GM23338 (cell line): Measurements from ENCODE around the gene SUPT5H. TPM values are rescaled to one million over a fixed set of nuclear protein-coding genes. Genes with fewer than 3 reads are reported as not detected.
A peak's percentile ranks its signal among the peaks of the same experiment; 100 is the strongest.

Source experiments
- ATAC-seq: fragments of 200-7000 bp; cut with Tn5 transposase; 3 replicates; pipeline ENCODE4 v1.9.1; 2020
- DNase-seq: peaks from one replicate; pipeline ENCODE4 v3.0.0-alpha.2; 2015; ENCODE audit warnings: low spot score
- H2AFZ ChIP-seq: fragments of 200-600 bp; sonication (generic); 2 replicates; pipeline ENCODE4 v1.8.0; 2016; ENCODE audit warnings: antibody characterized with exemption, mild to moderate bottlenecking, moderate library complexity
- H3F3A ChIP-seq: fragments of 200-600 bp; sonication (generic); replicated peaks from 2 replicates; pipeline ENCODE4 v1.8.0; 2017; ENCODE audit warnings: antibody characterized with exemption, mixed run types, low read depth
- H3K27ac ChIP-seq: fragments of 200-600 bp; sonication (generic); 2 replicates; pipeline ENCODE4 v1.6.1; 2016; ENCODE audit warnings: low read depth
- H3K27me3 ChIP-seq: fragments of 200-600 bp; sonication (generic); 2 replicates; pipeline ENCODE4 v1.8.0; 2016; ENCODE audit warnings: mild to moderate bottlenecking, mixed run types, moderate library complexity; ENCODE audit not compliant: insufficient read depth
- H3K36me3 ChIP-seq: fragments of 200-600 bp; sonication (generic); 2 replicates; pipeline ENCODE4 v1.8.0; 2016; ENCODE audit warnings: mild to moderate bottlenecking; ENCODE audit not compliant: insufficient read depth
- H3K4me1 ChIP-seq: fragments of 200-600 bp; sonication (generic); 2 replicates; pipeline ENCODE4 v1.8.0; 2016; ENCODE audit warnings: mild to moderate bottlenecking, moderate library complexity; ENCODE audit not compliant: insufficient read depth
- H3K4me2 ChIP-seq: fragments of 200-600 bp; sonication (generic); 2 replicates; pipeline ENCODE4 v1.7.1; 2017; ENCODE audit warnings: mixed run types
- H3K4me3 ChIP-seq: fragments of 200-600 bp; sonication (generic); 2 replicates; pipeline ENCODE4 v1.6.1; 2016; ENCODE audit warnings: mixed run types
- H3K79me2 ChIP-seq: fragments of 200-600 bp; sonication (generic); replicated peaks from 2 replicates; pipeline ENCODE4 v1.8.0; 2017; ENCODE audit warnings: mild to moderate bottlenecking; ENCODE audit not compliant: insufficient read depth
- H3K9me2 ChIP-seq: fragments of 200-600 bp; sonication (generic); 2 replicates; pipeline ENCODE4 v1.8.0; 2017; ENCODE audit not compliant: insufficient read depth
- H4K20me1 ChIP-seq: fragments of 200-600 bp; sonication (generic); replicated peaks from 2 replicates; pipeline ENCODE4 v1.8.0; 2017; ENCODE audit warnings: mild to moderate bottlenecking; ENCODE audit not compliant: insufficient read depth
- H3K27ac Mint-ChIP-seq: 2 replicates; pipeline ENCODE4 v1.8.0; 2020; ENCODE audit warnings: inconsistent platforms, mild to moderate bottlenecking, moderate library complexity, mixed read lengths
- H3K27me3 Mint-ChIP-seq: 3 replicates; pipeline ENCODE4 v1.8.0; 2022; ENCODE audit warnings: low read depth, mild to moderate bottlenecking, moderate library complexity, mixed read lengths, inconsistent platforms; ENCODE audit not compliant: insufficient read depth, poor library complexity
- H3K36me3 Mint-ChIP-seq: 3 replicates; pipeline ENCODE4 v1.8.0; 2021; ENCODE audit warnings: low read depth, mild to moderate bottlenecking, inconsistent platforms, moderate library complexity, mixed read lengths
- H3K4me1 Mint-ChIP-seq: 3 replicates; pipeline ENCODE4 v1.8.0; 2020; ENCODE audit warnings: mild to moderate bottlenecking, inconsistent platforms, mixed read lengths
- H3K4me3 Mint-ChIP-seq: 3 replicates; pipeline ENCODE4 v1.8.0; 2021; ENCODE audit warnings: moderate library complexity, mild to moderate bottlenecking, inconsistent platforms, mixed read lengths
- H3K9me3 Mint-ChIP-seq: 3 replicates; pipeline ENCODE4 v1.8.0; 2020; ENCODE audit warnings: moderate library complexity, mild to moderate bottlenecking, inconsistent platforms, mixed read lengths
- EZH2 ChIP-seq: fragments of 200-600 bp; sonication (generic); IDR thresholded peaks from one replicate; pipeline ENCODE4 v1.8.0; 2017; ENCODE audit warnings: antibody characterized with exemption, mild to moderate bottlenecking, low read depth; ENCODE audit not compliant: unreplicated experiment
- EZH2phosphoT487 ChIP-seq: fragments of 200-600 bp; sonication (generic); IDR thresholded peaks from one replicate; pipeline ENCODE4 v1.8.1; 2018; ENCODE audit warnings: antibody characterized with exemption; ENCODE audit not compliant: unreplicated experiment
- JUNB ChIP-seq: IDR thresholded peaks from one replicate; pipeline ENCODE4 v1.6.1; 2016; ENCODE audit warnings: antibody characterized with exemption; ENCODE audit not compliant: unreplicated experiment
- POLR2AphosphoS5 ChIP-seq: IDR thresholded peaks from 2 replicates; pipeline ENCODE4 v1.6.1; 2016; ENCODE audit warnings: antibody characterized with exemption, low read depth
- STAT1 ChIP-seq: IDR thresholded peaks from one replicate; pipeline ENCODE4 v1.6.1; 2016; ENCODE audit warnings: antibody characterized with exemption; ENCODE audit not compliant: unreplicated experiment
- polyA plus RNA-seq: library from polyadenylated mRNA; unstranded; fragments of >200 nt; fragmentation: Nextera tagmentation; extraction: Ambion mirVana; gene quantifications from 2 replicates; pipeline ENCODE4 v1.2.1, GENCODE V29; 2016
- total RNA-seq: library from RNA; depleted of rRNA; stranded (reverse); fragments of >200 nt; shearing (Covaris generic); gene quantifications from 2 replicates; pipeline ENCODE4 v1.2.3, GENCODE V29; 2014

The SUPT5H gene
- total and polyA plus RNA-seq, 2 experiments from 2014 or later = 108 to 150 TPM

DNA sequence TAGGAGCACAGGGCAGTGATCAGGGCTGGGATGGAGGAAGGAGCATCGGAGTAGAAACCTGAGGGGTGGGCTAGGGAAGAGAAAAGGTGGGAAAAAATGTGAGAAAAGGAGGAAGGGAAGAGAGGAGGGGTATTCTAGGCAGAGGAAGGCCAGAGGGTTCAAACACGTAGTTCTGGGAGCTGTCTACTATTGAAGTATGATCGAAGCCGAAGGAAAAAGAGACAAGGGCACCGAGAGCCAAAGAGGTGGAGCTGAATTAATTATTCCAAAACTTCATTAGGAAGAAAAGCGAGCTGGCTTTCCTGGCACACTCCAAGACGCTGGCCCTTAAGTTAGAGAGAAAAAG lies 61.2 kb downstream of the SUPT5H start:
- Histone ChIP-seq H3F3A (peaks cover 20% of the 10 kb centered on the region; the same call in 1 of the 2 replicates), H2AFZ (no peak overlapping the region), H3K27me3 (peaks cover 83% of the 10 kb centered on the region), H3K9me2 (0 out of 2 replicates have a peak, but pooled peaks cover 7% of the 10 kb centered on the region), H3K36me3 (no peaks in the 10 kb centered on the region), H3K4me2 (peak overlapping the region; percentile 43; the same call in 1 of the 2 replicates), H3K27ac (no peak overlapping the region), H3K4me3 (peak overlapping the region; percentile 79; the same call in 1 of the 2 replicates), H3K79me2 (no peaks in the 10 kb centered on the region), H3K4me1 (peaks cover 4% of the 10 kb centered on the region), H4K20me1 (no peaks in the 10 kb centered on the region)
- DNase-seq (no peak), ATAC-seq (no peak)
- H3K4me3 Mint-ChIP-seq = peak overlapping the region; percentile 52; the same call in 2 of the 3 replicates
- peaks cover 14% of the 10 kb centered on the region for H3K36me3 Mint-ChIP-seq
- H3K9me3 Mint-ChIP-seq = peaks cover 26% of the 10 kb centered on the region
- H3K27ac Mint-ChIP-seq = no peak overlapping the region
- peaks cover 75% of the 10 kb centered on the region for H3K27me3 Mint-ChIP-seq
- peaks cover 6% of the 10 kb centered on the region for H3K4me1 Mint-ChIP-seq
- TF ChIP-seq EZH2phosphoT487 = no peak

DNA sequence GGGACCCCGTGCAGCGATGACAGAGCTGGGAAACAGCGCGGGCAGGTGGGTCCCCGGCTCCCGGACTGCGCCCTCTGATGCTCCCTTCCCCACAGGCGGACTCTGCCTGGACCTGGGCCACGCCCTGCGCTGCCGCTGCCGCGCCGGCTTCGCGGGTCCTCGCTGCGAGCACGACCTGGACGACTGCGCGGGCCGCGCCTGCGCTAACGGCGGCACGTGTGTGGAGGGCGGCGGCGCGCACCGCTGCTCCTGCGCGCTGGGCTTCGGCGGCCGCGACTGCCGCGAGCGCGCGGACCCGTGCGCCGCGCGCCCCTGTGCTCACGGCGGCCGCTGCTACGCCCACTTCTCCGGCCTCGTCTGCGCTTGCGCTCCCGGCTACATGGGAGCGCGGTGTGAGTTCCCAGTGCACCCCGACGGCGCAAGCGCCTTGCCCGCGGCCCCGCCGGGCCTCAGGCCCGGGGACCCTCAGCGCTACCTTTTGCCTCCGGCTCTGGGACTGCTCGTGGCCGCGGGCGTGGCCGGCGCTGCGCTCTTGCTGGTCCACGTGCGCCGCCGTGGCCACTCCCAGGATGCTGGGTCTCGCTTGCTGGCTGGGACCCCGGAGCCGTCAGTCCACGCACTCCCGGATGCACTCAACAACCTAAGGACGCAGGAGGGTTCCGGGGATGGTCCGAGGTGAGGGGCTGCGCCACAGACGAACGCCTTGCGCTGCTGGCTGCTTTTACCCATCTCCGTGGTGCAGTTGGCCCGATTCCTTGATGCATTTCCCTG lies 61.7 kb downstream of the SUPT5H start:
- peaks cover 6% of the 10 kb centered on the region for H3K4me1 Mint-ChIP-seq
- peaks cover 14% of the 10 kb centered on the region for H3K36me3 Mint-ChIP-seq
- Histone ChIP-seq H3K27ac (no peak overlapping the region), H3K79me2 (no peaks in the 10 kb centered on the region), H3F3A (peaks cover 20% of the 10 kb centered on the region; the same call in 1 of the 2 replicates), H3K4me1 (peaks cover 4% of the 10 kb centered on the region), H3K4me3 (peak overlapping the region; percentile 79), H3K27me3 (peaks cover 77% of the 10 kb centered on the region), H3K9me2 (0 out of 2 replicates have a peak, but pooled peaks cover 7% of the 10 kb centered on the region), H3K4me2 (peak overlapping the region; percentile 96), H2AFZ (peak overlapping the region; percentile 97), H3K36me3 (no peaks in the 10 kb centered on the region), H4K20me1 (no peaks in the 10 kb centered on the region)
- peaks cover 70% of the 10 kb centered on the region for H3K27me3 Mint-ChIP-seq
- DNase-seq (peak; percentile 90), ATAC-seq (peak; percentile 81)
- no peak overlapping the region for H3K27ac Mint-ChIP-seq
- peak overlapping the region; percentile 64 for H3K4me3 Mint-ChIP-seq
- peak; percentile 38; the same call in 1 of the 2 replicates for TF ChIP-seq POLR2AphosphoS5
- TF ChIP-seq JUNB = no peak
- peak; percentile 42 for TF ChIP-seq EZH2
- H3K9me3 Mint-ChIP-seq = peaks cover 24% of the 10 kb centered on the region

DNA sequence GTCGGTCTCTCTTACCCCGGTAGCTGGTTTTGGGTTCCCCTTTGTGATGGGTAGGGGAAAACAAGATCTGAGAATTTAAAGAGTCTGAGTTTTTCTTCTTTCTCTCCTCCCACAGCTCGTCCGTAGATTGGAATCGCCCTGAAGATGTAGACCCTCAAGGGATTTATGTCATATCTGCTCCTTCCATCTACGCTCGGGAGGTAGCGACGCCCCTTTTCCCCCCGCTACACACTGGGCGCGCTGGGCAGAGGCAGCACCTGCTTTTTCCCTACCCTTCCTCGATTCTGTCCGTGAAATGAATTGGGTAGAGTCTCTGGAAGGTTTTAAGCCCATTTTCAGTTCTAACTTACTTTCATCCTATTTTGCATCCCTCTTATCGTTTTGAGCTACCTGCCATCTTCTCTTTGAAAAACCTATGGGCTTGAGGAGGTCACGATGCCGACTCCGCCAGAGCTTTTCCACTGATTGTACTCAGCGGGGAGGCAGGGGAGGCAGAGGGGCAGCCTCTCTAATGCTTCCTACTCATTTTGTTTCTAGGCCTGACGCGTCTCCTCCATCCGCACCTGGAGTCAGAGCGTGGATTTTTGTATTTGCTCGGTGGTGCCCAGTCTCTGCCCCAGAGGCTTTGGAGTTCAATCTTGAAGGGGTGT lies 62.5 kb downstream of the SUPT5H start:
- 0 out of 2 replicates have a peak, but pooled peaks cover 4% of the 10 kb centered on the region for H3K9me2 ChIP-seq
- H3K36me3 Mint-ChIP-seq = peaks cover 14% of the 10 kb centered on the region
- peaks cover 6% of the 10 kb centered on the region for H3K4me1 Mint-ChIP-seq
- H3K9me3 Mint-ChIP-seq = peaks cover 21% of the 10 kb centered on the region
- H3K27ac Mint-ChIP-seq = no peak overlapping the region
- peak overlapping the region; percentile 79 for H3K4me3 ChIP-seq
- H3K27me3 ChIP-seq = peaks cover 72% of the 10 kb centered on the region
- H3K27me3 Mint-ChIP-seq = peaks cover 69% of the 10 kb centered on the region
- no peak for TF ChIP-seq STAT1
- TF ChIP-seq EZH2 = peak; percentile 32
- no peaks in the 10 kb centered on the region for H3K79me2 ChIP-seq
- H2AFZ ChIP-seq = peak overlapping the region; percentile 97
- peaks cover 20% of the 10 kb centered on the region; the same call in 1 of the 2 replicates for H3F3A ChIP-seq
- peak overlapping the region; percentile 96 for H3K4me2 ChIP-seq
- peak; percentile 4; the same call in 1 of the 3 replicates for ATAC-seq
- peak overlapping the region; percentile 64 for H3K4me3 Mint-ChIP-seq
- no peaks in the 10 kb centered on the region for H3K36me3 ChIP-seq
- DNase-seq = no peak
- H3K4me1 ChIP-seq = peaks cover 4% of the 10 kb centered on the region
- H3K27ac ChIP-seq = no peak overlapping the region
- no peaks in the 10 kb centered on the region for H4K20me1 ChIP-seq
